Heart left ventricle (tissue), 16 donors: ENCODE data around the gene DAAM2. TPM values are rescaled to one million over a fixed set of nuclear protein-coding genes. Genes with fewer than 3 reads are reported as not detected.

Source experiments
- ATAC-seq, 4 donors: fragments of 200-7000 bp; cut with Tn5 transposase; one replicate each; pipeline ENCODE4 v1.9.1; 2020 to 2022; ENCODE audit warnings: moderate library complexity in 4 of 4, mild to moderate bottlenecking in 3 of 4, moderate number of reproducible peaks in 1 of 4
- DNase-seq, 5 donors: peaks; one replicate each; pipeline ENCODE4 v3.0.0-alpha.2; 2020
- H3K27ac ChIP-seq, 12 donors: fragments of 200-600 bp; sonication (generic) in 4 of 12; one replicate each; pipeline versions ENCODE4 v1.5.0 to v1.8.0; 2016 to 2022; ENCODE audit warnings: mild to moderate bottlenecking in 2 of 12
- H3K27me3 ChIP-seq, 9 donors: fragments of 200-600 bp; sonication (generic) in 2 of 9; one replicate each; pipeline versions ENCODE4 v1.5.1 to v1.8.0; 2016 to 2022; ENCODE audit warnings: mild to moderate bottlenecking in 3 of 9
- H3K36me3 ChIP-seq, 9 donors: fragments of 200-600 bp; sonication (generic) in 2 of 9; one replicate each; pipeline versions ENCODE4 v1.5.0 to v1.8.0; 2018 to 2022; ENCODE audit warnings: mild to moderate bottlenecking in 2 of 9
- H3K4me1 ChIP-seq, 12 donors: fragments of 200-600 bp; sonication (generic) in 4 of 12; one replicate each; pipeline versions ENCODE4 v1.5.0 to v1.8.0; 2016 to 2022; ENCODE audit warnings: mild to moderate bottlenecking in 3 of 12
- H3K4me3 ChIP-seq, 12 donors: fragments of 200-600 bp; sonication (generic) in 4 of 12; one replicate each; pipeline versions ENCODE4 v1.5.0 to v1.8.0; 2017 to 2022; ENCODE audit warnings: mild to moderate bottlenecking in 9 of 12, moderate library complexity in 4 of 12
- H3K9me3 ChIP-seq, 12 donors: fragments of 200-600 bp; sonication (generic) in 4 of 12; one replicate each; pipeline versions ENCODE4 v1.5.0 to v1.8.0; 2016 to 2022; ENCODE audit warnings: mild to moderate bottlenecking in 1 of 12
- CTCF ChIP-seq, 12 donors: fragments of 200-600 bp; sonication (generic) in 4 of 12; IDR thresholded peaks; one replicate each; pipeline versions ENCODE4 v1.5.0 to v1.8.0; 2018 to 2022; ENCODE audit warnings: antibody characterized with exemption in 12 of 12, mild to moderate bottlenecking in 5 of 12
- POLR2A ChIP-seq, 2 donors: fragments of 450-650 bp; IDR thresholded peaks; one replicate each; pipeline ENCODE4 v1.6.1; 2017; ENCODE audit warnings: antibody characterized with exemption in 2 of 2, mild to moderate bottlenecking in 2 of 2, moderate library complexity in 2 of 2
- WGBS, 4 donors: extraction: QIAGEN DNeasy Blood & Tissue Kit in 2 of 4; methylation state at CpG; one replicate each; pipeline versions ENCODE4 v1.1.5 to v1.1.7; 2013 to 2018; 5-methylcytosine and 5-hydroxymethylcytosine counted together
- intact Hi-C, 10 donors: fragments of 100-400 bp; cut with DNase I; formaldehyde crosslinking; loops; one replicate each; pipeline versions ENCODE4 v1.11.1 to v1.14.2; 2022
- polyA plus RNA-seq, 2 donors: library from polyadenylated mRNA; stranded (reverse); fragments of 200-250 nt; gene quantifications; one replicate each; pipeline ENCODE4 v1.2.3, GENCODE V29; 2013
- total RNA-seq, 9 donors: library from RNA; depleted of rRNA in 2 of 9; stranded (reverse); fragments of >200 nt in 2 of 9; fragmentation: NEBNext Ultra II Directional in 3 of 9; extraction: Animal tissue kit (Norgen Biotek cat#: 25700) in 3 of 9; gene quantifications; one replicate each; pipeline versions ENCODE4 v1.1.0 to v1.2.4, GENCODE V29; 2016 to 2023
- donor health status: ischemic (EF 13 %, LVEDD 7.1; RV severe dilation, severe dysfunction).
- donor health status: healthy with polysubstance abuse.
- donor health status: DM: no; HTN: yes; CAD: no.
- donor health status: DM: no; HTN: no; CAD: no.
- donor health status: ischemic (EF 25% LVEDD 6.9; RV normal size, moderate dysfunction).
- donor health status: ischemic (EF 25% LVEDD 5.7; RV mildly dilated, moderate dysfunction).
- donor health status: healthy.
- donor health status: DM: yes; HTN: yes; CAD: no.
- donor health status: ischemic (EF 35%, LVEDD 5.7; RV mildly dilated, moderate dysfunction).
- donor health status: nonischemic (EF 11% LVEDD 7.7; RV severe dilation, severe dysfunction).
- donor health status: DM: yes; HTN: yes; CAD: no.
- donor health status: PGD.
- donor health status: ischemic (EF 29% LVEDD 5.4; RV normal size, mild dysfunction).
- donor health status: nonischemic (EF 23%, LVEDD 6.1; RV moderate dilation, normal function).

Gene DAAM2
- total and polyA plus RNA-seq, 11 donors, result 6.4 to 20.9 (median 13.6) TPM

DNA sequence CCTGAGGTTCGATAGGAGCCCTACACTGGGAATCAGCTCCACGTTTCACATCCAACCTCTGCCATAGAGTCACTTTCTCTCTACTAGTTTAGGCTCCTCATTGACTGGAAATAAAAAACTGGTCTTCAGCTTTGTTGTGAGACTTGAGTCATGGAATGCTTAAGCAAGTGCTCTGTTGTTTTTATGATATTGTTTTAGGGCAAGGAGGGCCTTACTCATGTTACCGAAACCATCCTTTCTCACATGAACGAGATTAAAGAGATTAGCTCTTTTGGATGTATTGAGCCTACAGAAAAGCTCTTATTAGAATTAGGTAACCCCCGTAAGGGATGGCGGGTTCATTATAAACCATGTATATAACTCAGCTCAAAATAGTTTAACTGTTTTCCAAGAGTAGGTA lies 149.0 kb downstream of the DAAM2 start:
- no peaks in the 10 kb centered on the region for H3K36me3 ChIP-seq
- H3K4me3 ChIP-seq, result no peak overlapping the region
- intact Hi-C loops, result no loop called here
- 88 to 91% (median 90%) methylated on average over 6 of the region's 6 CpGs for WGBS, 4 donors
- no peaks in the 10 kb centered on the region for H3K9me3 ChIP-seq
- H3K4me1 ChIP-seq, result peaks cover 0 to 21% (median 0%) of the 10 kb centered on the region in 12 donors
- H3K27ac ChIP-seq, result no peak overlapping the region
- DNase-seq, result no peak
- H3K27me3 ChIP-seq, result no peaks in the 10 kb centered on the region
- TF ChIP-seq CTCF (IDR thresholded peaks at IDR 0.05) (no peak), POLR2A (IDR thresholded peaks at IDR 0.05) (no peak)
- no peak for ATAC-seq

- H3K9me3 ChIP-seq, result no peaks in the 10 kb centered on the region
- TF ChIP-seq POLR2A (IDR thresholded peaks at IDR 0.05) (no peak), CTCF (IDR thresholded peaks at IDR 0.05) (no peak)
- H3K4me3 ChIP-seq, result no peak overlapping the region
- DNase-seq (no peak), ATAC-seq (no peak)
- H3K4me1 ChIP-seq, result peaks cover 0 to 21% (median 0%) of the 10 kb centered on the region in 12 donors
- no peaks in the 10 kb centered on the region for H3K36me3 ChIP-seq
- intact Hi-C loops, result no loop called here
- H3K27ac ChIP-seq, result no peak overlapping the region
- 75 to 84% (median 80%) methylated on average over 4 of the region's 4 CpGs for WGBS, 4 donors
- H3K27me3 ChIP-seq, result no peaks in the 10 kb centered on the region
Observed at GRCh38 chr6:39941820-39942219, 149.6 kb downstream of the DAAM2 start.

GRCh38 chr6:39942903-39943580 lies 150.9 kb downstream of the DAAM2 start:
- peaks cover 0 to 21% (median 0%) of the 10 kb centered on the region in 12 donors for H3K4me1 ChIP-seq
- H3K36me3 ChIP-seq, result no peaks in the 10 kb centered on the region
- H3K27ac ChIP-seq, result no peak overlapping the region
- H3K9me3 ChIP-seq, result no peaks in the 10 kb centered on the region
- no peak for DNase-seq
- no peak for TF ChIP-seq POLR2A (IDR thresholded peaks at IDR 0.05)
- TF ChIP-seq CTCF (IDR thresholded peaks at IDR 0.05), result no peak
- 67 to 76% (median 73%) methylated on average over 7 of the region's 7 CpGs for WGBS, 4 donors
- no peaks in the 10 kb centered on the region for H3K27me3 ChIP-seq
- H3K4me3 ChIP-seq, result no peak overlapping the region
- intact Hi-C loops, result no loop called here
- ATAC-seq, result no peak

GRCh38 chr6:39945626-39946025 lies 153.4 kb downstream of the DAAM2 start:
- DNase-seq (no peak), ATAC-seq (no peak)
- H3K4me3 ChIP-seq, result no peak overlapping the region
- intact Hi-C loops, result no loop called here
- no peak overlapping the region for H3K27ac ChIP-seq
- peaks cover 0 to 8% (median 0%) of the 10 kb centered on the region in 12 donors for H3K4me1 ChIP-seq
- TF ChIP-seq POLR2A (IDR thresholded peaks at IDR 0.05), result no peak
- TF ChIP-seq CTCF (IDR thresholded peaks at IDR 0.05), result no peak
- WGBS, 4 donors, result 70 to 100% (median 76%) methylated on average over 1 of the region's 1 CpG
- no peaks in the 10 kb centered on the region for H3K9me3 ChIP-seq
- H3K27me3 ChIP-seq, result no peaks in the 10 kb centered on the region
- H3K36me3 ChIP-seq, result no peaks in the 10 kb centered on the region
